ENCODE results near the gene TTC21A.

DNA sequence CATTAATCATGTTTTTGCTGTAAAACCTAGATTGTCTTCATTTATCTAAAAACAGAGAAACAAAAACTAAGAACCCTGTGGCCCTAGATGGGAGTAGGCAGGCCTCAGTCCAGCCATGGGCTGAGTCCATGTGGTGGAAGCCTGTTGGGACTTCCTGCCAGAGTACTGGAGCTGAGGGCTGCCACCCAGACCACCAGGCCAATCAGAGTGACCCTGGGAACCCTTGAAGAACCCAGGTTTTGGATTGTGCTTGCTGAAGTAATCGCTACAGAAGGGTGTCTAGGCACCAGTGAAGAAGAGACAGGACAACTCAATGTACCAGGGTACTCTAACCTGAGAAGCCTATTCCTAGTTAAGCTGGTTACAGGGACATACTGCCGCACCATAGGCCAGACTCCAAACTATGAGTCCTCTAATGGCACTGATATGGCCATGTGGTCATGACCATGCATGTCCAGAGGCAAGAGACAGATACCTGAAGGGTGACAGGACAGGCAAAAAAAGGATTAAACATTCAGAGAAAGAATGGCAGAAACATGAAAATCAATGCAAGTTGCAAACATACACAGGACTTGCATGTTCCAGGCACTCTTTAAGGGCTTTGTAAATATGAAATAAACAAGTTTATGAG lies 33.0 kb downstream of the TTC21A start:
- TF ChIP-seq, protein P1, sequence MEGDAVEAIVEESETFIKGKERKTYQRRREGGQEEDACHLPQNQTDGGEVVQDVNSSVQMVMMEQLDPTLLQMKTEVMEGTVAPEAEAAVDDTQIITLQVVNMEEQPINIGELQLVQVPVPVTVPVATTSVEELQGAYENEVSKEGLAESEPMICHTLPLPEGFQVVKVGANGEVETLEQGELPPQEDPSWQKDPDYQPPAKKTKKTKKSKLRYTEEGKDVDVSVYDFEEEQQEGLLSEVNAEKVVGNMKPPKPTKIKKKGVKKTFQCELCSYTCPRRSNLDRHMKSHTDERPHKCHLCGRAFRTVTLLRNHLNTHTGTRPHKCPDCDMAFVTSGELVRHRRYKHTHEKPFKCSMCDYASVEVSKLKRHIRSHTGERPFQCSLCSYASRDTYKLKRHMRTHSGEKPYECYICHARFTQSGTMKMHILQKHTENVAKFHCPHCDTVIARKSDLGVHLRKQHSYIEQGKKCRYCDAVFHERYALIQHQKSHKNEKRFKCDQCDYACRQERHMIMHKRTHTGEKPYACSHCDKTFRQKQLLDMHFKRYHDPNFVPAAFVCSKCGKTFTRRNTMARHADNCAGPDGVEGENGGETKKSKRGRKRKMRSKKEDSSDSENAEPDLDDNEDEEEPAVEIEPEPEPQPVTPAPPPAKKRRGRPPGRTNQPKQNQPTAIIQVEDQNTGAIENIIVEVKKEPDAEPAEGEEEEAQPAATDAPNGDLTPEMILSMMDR (conservative IDR thresholded peaks at IDR 0.05 in 1 of 2, IDR thresholded peaks at IDR 0.05 in 1 of 2; ENCODE audit: low read depth in 1 of 2, low read length in 2 of 2), result no peak
- TF ChIP-seq EZH2 (IDR thresholded peaks at IDR 0.05; ENCODE audit: low read length, missing control alignments), result no peak

Measured in fibroblast of lung (primary cell).